Endothelial cell (in vitro differentiated cells): ENCODE results near the gene COX5B. TPM values are rescaled to one million over a fixed set of nuclear protein-coding genes. Genes with fewer than 3 reads are reported as not detected.

Source experiments
- DNase-seq: peaks from one replicate; pipeline ENCODE4 v3.0.0; 2021; ENCODE audit warnings: low spot score
- H3K27ac Mint-ChIP-seq: one replicate; pipeline ENCODE4 v1.8.0; 2021; ENCODE audit warnings: mixed read lengths, inconsistent platforms; ENCODE audit not compliant: unreplicated experiment
- H3K27me3 Mint-ChIP-seq: one replicate; pipeline ENCODE4 v1.8.0; 2021; ENCODE audit warnings: mild to moderate bottlenecking, moderate library complexity, mixed read lengths, inconsistent platforms; ENCODE audit not compliant: unreplicated experiment
- H3K36me3 Mint-ChIP-seq: one replicate; pipeline ENCODE4 v1.8.0; 2021; ENCODE audit warnings: mild to moderate bottlenecking, low read depth, mixed read lengths, inconsistent platforms; ENCODE audit not compliant: unreplicated experiment
- H3K4me1 Mint-ChIP-seq: one replicate; pipeline ENCODE4 v1.8.0; 2021; ENCODE audit warnings: mild to moderate bottlenecking, mixed read lengths, inconsistent platforms; ENCODE audit not compliant: unreplicated experiment
- H3K4me3 Mint-ChIP-seq: one replicate; pipeline ENCODE4 v1.8.0; 2021; ENCODE audit warnings: mild to moderate bottlenecking, mixed read lengths, inconsistent platforms; ENCODE audit not compliant: unreplicated experiment
- H3K9me3 Mint-ChIP-seq: one replicate; pipeline ENCODE4 v1.8.0; 2021; ENCODE audit warnings: mixed read lengths, inconsistent platforms; ENCODE audit not compliant: unreplicated experiment
- total RNA-seq: library from RNA; stranded (reverse); fragmentation: NEBNext Ultra II Directional; extraction: Animal tissue kit (Norgen Biotek cat#: 25700); gene quantifications from one replicate; pipeline ENCODE4 v1.2.1, GENCODE V29; 2021; ENCODE audit not compliant: unreplicated experiment
- TF ChIP-seq, protein P1 (sequence below): fragments of 200-600 bp; sonication (generic); IDR thresholded peaks from one replicate; pipeline ENCODE4 v1.5.0; 2021; ENCODE audit warnings: antibody characterized with exemption; ENCODE audit not compliant: unreplicated experiment

COX5B gene
- total RNA-seq, 1 donor from 2014 or later = 191 TPM

DNA sequence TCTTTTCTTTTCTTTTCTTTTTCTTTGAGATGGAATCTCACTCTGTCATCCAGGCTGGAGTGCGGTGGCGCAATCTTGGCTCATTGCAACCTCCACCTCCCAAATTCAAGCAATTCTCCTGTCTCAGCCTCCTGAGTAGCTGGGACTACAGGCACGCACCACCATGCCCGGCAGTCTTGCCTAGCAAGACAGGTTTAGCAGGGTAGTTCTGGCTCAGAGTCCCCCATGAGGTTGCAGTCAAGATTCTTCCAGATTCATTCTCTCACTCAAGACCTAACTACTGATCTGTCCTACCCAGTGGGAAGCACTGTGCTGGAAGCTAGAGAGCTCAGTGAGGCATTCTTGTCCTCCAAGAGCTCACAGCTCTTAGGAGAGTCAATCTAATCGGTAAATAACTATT, 49.9 kb downstream of the COX5B start:
- no peaks in the 10 kb centered on the region for H3K9me3 Mint-ChIP-seq
- H3K36me3 Mint-ChIP-seq = no peaks in the 10 kb centered on the region
- TF ChIP-seq, protein P1, sequence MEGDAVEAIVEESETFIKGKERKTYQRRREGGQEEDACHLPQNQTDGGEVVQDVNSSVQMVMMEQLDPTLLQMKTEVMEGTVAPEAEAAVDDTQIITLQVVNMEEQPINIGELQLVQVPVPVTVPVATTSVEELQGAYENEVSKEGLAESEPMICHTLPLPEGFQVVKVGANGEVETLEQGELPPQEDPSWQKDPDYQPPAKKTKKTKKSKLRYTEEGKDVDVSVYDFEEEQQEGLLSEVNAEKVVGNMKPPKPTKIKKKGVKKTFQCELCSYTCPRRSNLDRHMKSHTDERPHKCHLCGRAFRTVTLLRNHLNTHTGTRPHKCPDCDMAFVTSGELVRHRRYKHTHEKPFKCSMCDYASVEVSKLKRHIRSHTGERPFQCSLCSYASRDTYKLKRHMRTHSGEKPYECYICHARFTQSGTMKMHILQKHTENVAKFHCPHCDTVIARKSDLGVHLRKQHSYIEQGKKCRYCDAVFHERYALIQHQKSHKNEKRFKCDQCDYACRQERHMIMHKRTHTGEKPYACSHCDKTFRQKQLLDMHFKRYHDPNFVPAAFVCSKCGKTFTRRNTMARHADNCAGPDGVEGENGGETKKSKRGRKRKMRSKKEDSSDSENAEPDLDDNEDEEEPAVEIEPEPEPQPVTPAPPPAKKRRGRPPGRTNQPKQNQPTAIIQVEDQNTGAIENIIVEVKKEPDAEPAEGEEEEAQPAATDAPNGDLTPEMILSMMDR = no peak
- DNase-seq = no peak
- H3K27ac Mint-ChIP-seq = no peak overlapping the region
- H3K27me3 Mint-ChIP-seq = no peaks in the 10 kb centered on the region
- H3K4me3 Mint-ChIP-seq = no peak overlapping the region
- peaks cover 9% of the 10 kb centered on the region for H3K4me1 Mint-ChIP-seq

DNA sequence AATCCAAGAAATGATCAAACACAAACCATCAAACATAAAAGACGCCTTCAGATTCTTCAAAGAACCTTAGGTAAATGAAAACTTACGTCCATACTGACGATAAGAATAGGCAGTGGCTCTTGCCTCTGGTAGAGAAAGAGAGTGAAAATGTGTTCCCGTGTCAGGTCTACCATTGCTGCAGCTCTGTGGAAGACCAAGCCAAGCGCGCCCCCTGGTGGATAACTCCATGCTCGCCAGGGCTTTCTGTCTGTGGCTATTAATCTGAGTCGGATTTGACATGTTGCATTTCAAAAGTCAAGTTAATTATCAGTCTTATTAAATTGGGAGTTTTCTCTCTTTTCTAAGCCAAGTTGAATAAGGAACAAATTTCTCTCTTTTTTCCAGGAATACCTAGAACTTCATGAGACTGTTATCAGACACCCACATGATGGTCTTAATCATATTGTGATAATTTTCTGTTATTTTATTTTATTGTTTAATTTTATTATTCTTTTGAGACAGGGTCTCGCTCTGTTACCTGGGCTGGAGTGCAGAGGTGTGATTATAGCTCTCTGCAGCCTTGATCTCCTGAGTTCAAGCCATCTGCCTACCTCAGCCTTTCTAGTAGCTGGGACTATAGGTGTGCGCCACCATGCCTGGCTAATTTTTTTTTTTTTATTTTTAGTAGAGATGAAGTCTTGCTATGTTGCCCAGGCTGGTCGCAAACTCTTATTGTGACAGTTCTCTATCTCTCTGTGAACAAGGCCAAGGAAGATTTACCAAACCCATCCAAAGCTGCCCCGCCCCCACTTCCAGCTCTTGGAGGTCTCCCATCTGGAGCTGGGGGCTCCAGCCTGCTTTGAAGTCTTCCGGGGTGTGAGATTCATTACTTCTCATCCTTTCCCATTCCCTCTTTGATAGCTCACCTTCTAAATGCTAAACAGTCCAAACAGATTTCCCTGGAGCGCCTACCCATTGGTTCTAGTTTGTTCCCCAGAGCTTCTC, 51.7 kb downstream of the COX5B start:
- peak; percentile 93 for DNase-seq
- Mint-ChIP-seq H3K27me3 (no peaks in the 10 kb centered on the region), H3K4me3 (no peak overlapping the region), H3K4me1 (peaks cover 9% of the 10 kb centered on the region), H3K27ac (peak overlapping the region; percentile 64), H3K36me3 (no peaks in the 10 kb centered on the region), H3K9me3 (no peaks in the 10 kb centered on the region)
- TF ChIP-seq, protein P1 = peak; percentile 98

Other genes starting within 250 kb of the COX5B start
- 32.9 TPM for gene ANKRD36B, start 56.2 kb upstream of the COX5B start, total RNA-seq
- gene ACTR1B, start 18.0 kb downstream of the COX5B start, total RNA-seq = 52.1 TPM
- 15.1 TPM for gene C2orf92, start 23.7 kb downstream of the COX5B start, total RNA-seq
- gene ZAP70, start 67.5 kb downstream of the COX5B start, total RNA-seq = 93.4 TPM